VCaP (cell line): ENCODE measurements around the gene MADCAM1.

ENCODE experiments used
- H3K27ac ChIP-seq: fragments of 450-650 bp; 2 replicates; pipeline ENCODE4 v1.5.1; 2017
- CTCF ChIP-seq: fragments of 450-650 bp; conservative IDR thresholded peaks from 2 replicates; pipeline ENCODE4 v1.5.1; 2017; ENCODE audit warnings: mild to moderate bottlenecking, moderate library complexity

The MADCAM1 gene

DNA sequence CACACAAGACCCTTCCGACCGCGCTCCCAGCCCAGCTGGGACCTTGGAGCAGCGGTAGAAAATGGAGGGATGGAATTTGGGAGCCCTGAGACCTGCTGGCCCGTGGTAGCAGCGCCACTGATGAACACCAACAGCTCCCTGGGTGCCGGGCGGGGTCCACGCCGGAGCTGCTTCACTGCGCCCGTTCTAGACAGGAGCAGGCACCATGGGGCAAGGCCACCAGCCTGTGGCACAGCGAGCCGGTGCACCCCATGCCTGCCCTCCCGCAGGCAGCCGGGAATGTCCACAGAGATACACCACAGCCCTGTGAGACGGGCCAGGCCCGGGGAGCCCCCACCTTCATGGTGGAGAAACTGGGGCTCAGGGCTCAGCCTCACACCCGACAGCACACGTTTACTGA, 25.6 kb upstream of the MADCAM1 start:
- no peak overlapping the region for H3K27ac ChIP-seq
- TF ChIP-seq CTCF = no peak

GRCh38 chr19:472005-472858, 24.1 kb upstream of the MADCAM1 start:
- TF ChIP-seq CTCF = no peak
- no peak overlapping the region for H3K27ac ChIP-seq

- no peak for TF ChIP-seq CTCF
- H3K27ac ChIP-seq = no peak overlapping the region
Measured at GRCh38 chr19:474126-475078, 21.9 kb upstream of the MADCAM1 start.

GRCh38 chr19:475360-475759, 20.9 kb upstream of the MADCAM1 start:
- TF ChIP-seq CTCF = no peak
- H3K27ac ChIP-seq = no peak overlapping the region

- H3K27ac ChIP-seq = no peak overlapping the region
- no peak for TF ChIP-seq CTCF
Measured at GRCh38 chr19:478236-478903, 17.9 kb upstream of the MADCAM1 start.

DNA sequence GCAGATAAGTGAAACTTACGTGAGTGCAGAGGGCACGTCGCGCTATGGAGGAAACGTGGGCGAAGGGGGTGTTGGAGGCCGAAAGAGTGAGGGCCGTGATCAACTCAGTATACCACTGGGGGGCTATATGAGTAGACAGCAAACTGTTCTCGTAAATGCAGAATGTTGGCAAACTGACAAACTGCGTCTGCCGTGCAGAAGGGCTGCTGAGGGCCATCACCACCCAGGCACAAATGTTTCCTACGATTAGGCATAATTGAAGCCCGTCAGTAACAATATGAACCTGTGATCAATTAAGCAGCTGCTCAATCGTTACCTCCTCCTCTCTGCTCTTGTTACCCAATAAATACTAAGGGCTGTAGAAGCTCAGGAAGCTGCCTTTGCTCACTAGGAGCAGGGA, 17.3 kb upstream of the MADCAM1 start:
- no peak for TF ChIP-seq CTCF
- H3K27ac ChIP-seq = no peak overlapping the region
